B cell (primary cell): Measurements from ENCODE around the gene CACHD1. TPM values are rescaled to one million over a fixed set of nuclear protein-coding genes. Genes with fewer than 3 reads are reported as not detected.

Experiments
- ATAC-seq: fragments of 200-7000 bp; cut with Tn5 transposase; one replicate; pipeline ENCODE4 v1.10.0; 2021; ENCODE audit warnings: low read depth, mild to moderate bottlenecking, moderate number of reproducible peaks, moderate library complexity
- CTCF ChIA-PET: fragments of 350-600 bp; sonication (Branson Sonifier 250); formaldehyde crosslinking; loops from one replicate; lab custom pipeline; 2021; ENCODE audit warnings: antibody characterized with exemption, inconsistent platforms; lab: Charles Lee
- POLR2A ChIA-PET: fragments of 350-600 bp; sonication (Branson Sonifier 250); formaldehyde crosslinking; loops from one replicate; lab custom pipeline; 2021; ENCODE audit warnings: antibody characterized with exemption; lab: Charles Lee
- DNase-seq: peaks from one replicate; pipeline ENCODE4 v3.0.0; 2013
- H2AFZ ChIP-seq: 2 replicates; pipeline ENCODE4 v1.6.1; 2012; ENCODE audit warnings: mild to moderate bottlenecking, low read depth, low read length; ENCODE audit not compliant: insufficient read depth, poor library complexity, severe bottlenecking
- H3K27ac ChIP-seq, 2 donors: 1 replicate in 1 of 2; 2 replicates in 1 of 2; pipeline ENCODE4 v1.5.1; 2012 to 2013; ENCODE audit warnings: low read length in 2 of 2, mild to moderate bottlenecking in 2 of 2, moderate library complexity in 1 of 2
- H3K27me3 ChIP-seq, 4 experiments: fragments of 200-600 bp in 1 of 4; sonication (generic) in 1 of 4; replicated peaks in 1 of 4; 1 replicate in 2 of 4; 2 replicates in 2 of 4; pipeline versions ENCODE4 v1.6.1 to v1.7.0; 2013 to 2016; ENCODE audit warnings: low read length in 3 of 4, mild to moderate bottlenecking in 2 of 4, mixed read lengths in 1 of 4, moderate library complexity in 1 of 4; ENCODE audit not compliant: insufficient read depth in 4 of 4, control insufficient read depth in 3 of 4; ENCODE audit errors: control extremely low read depth in 1 of 4
- H3K36me3 ChIP-seq, 2 experiments: replicated peaks in 1 of 2; 1 replicate in 1 of 2; 2 replicates in 1 of 2; pipeline versions ENCODE4 v1.6.1 to v1.7.1; 2013; ENCODE audit warnings: low read length in 1 of 2; ENCODE audit not compliant: insufficient read depth in 2 of 2, control insufficient read depth in 1 of 2; ENCODE audit errors: control extremely low read depth in 1 of 2, extremely low read depth in 1 of 2
- H3K4me1 ChIP-seq, 2 donors: fragments of 200-600 bp in 1 of 2; sonication (generic) in 1 of 2; 1 replicate in 1 of 2; 2 replicates in 1 of 2; pipeline versions ENCODE4 v1.5.1 to v1.6.1; 2013 to 2017; ENCODE audit warnings: low read length in 2 of 2; ENCODE audit not compliant: control insufficient read depth in 2 of 2, insufficient read depth in 2 of 2
- H3K4me2 ChIP-seq: replicated peaks from 2 replicates; pipeline ENCODE3; 2012; ENCODE audit warnings: mild to moderate bottlenecking, low read depth, low read length; ENCODE audit not compliant: poor library complexity, severe bottlenecking
- H3K4me3 ChIP-seq, 5 experiments: fragments of 200-600 bp in 1 of 5; sonication (generic) in 1 of 5; 1 replicate in 3 of 5; 2 replicates in 2 of 5; pipeline versions ENCODE4 v1.5.1 to v1.7.0; 2011 to 2016; ENCODE audit warnings: low read length in 4 of 5, mild to moderate bottlenecking in 4 of 5, low read depth in 2 of 5, control low read depth in 1 of 5, moderate library complexity in 1 of 5; ENCODE audit not compliant: insufficient read depth in 1 of 5; ENCODE audit errors: control extremely low read depth in 1 of 5, extremely low read depth in 1 of 5
- H3K79me2 ChIP-seq: fragments of 200-600 bp; sonication (generic); one replicate; pipeline ENCODE4 v1.6.0; 2016; ENCODE audit warnings: low read length; ENCODE audit not compliant: control insufficient read depth, insufficient read depth
- H3K9ac ChIP-seq: fragments of 200-600 bp; sonication (generic); 2 replicates; pipeline ENCODE4 v1.6.1; 2017; ENCODE audit warnings: mild to moderate bottlenecking, low read length, moderate library complexity
- H3K9me3 ChIP-seq, 3 donors: one replicate each; pipeline versions ENCODE4 v1.6.1 to v1.7.1; 2013; ENCODE audit warnings: low read length in 2 of 3; ENCODE audit not compliant: control insufficient read depth in 2 of 3, insufficient read depth in 1 of 3; ENCODE audit errors: control extremely low read depth in 1 of 3
- H4K20me1 ChIP-seq: 2 replicates; pipeline ENCODE4 v1.6.0; 2012; ENCODE audit warnings: mild to moderate bottlenecking, low read length; ENCODE audit not compliant: insufficient read depth, control insufficient read depth, poor library complexity, severe bottlenecking
- H3K27ac Mint-ChIP-seq: one replicate; pipeline ENCODE4 v1.8.0; 2021; ENCODE audit warnings: mixed read lengths
- H3K27me3 Mint-ChIP-seq: one replicate; pipeline ENCODE4 v1.8.0; 2021; ENCODE audit warnings: mixed read lengths
- H3K4me1 Mint-ChIP-seq: one replicate; pipeline ENCODE4 v1.8.0; 2021; ENCODE audit warnings: mixed read lengths
- H3K4me3 Mint-ChIP-seq: one replicate; pipeline ENCODE4 v1.8.0; 2021; ENCODE audit warnings: mixed read lengths
- H3K9me3 Mint-ChIP-seq: one replicate; pipeline ENCODE4 v1.8.0; 2022; ENCODE audit warnings: mixed read lengths; ENCODE audit not compliant: insufficient read depth
- EZH2 ChIP-seq: IDR thresholded peaks from 2 replicates; pipeline ENCODE4 v1.6.1; 2012; ENCODE audit warnings: borderline replicate concordance, low read depth, mild to moderate bottlenecking, moderate library complexity, low read length; ENCODE audit not compliant: insufficient read depth, poor library complexity, severe bottlenecking
- WGBS: methylation state at CpG from one replicate; pipeline ENCODE4 v1.1.5; 2013; ENCODE audit warnings: missing lambda C conversion rate; ENCODE audit not compliant: insufficient coverage; 5-methylcytosine and 5-hydroxymethylcytosine counted together
- intact Hi-C: fragments of 100-400 bp; cut with micrococcal nuclease; formaldehyde crosslinking; loops from one replicate; pipeline ENCODE4 v1.10.0; 2022
- polyA plus RNA-seq: library from polyadenylated mRNA; depleted of rRNA; stranded (reverse); fragments of >200 nt; gene quantifications from 2 replicates; pipeline ENCODE4 v1.2.3, GENCODE V29; 2012
- total RNA-seq, 2 donors: library from RNA; stranded (reverse); fragments of 120-200 nt in 1 of 2; gene quantifications; 1 replicate in 1 of 2; 2 replicates in 1 of 2; pipeline versions ENCODE4 v1.2.3 to v1.2.4, GENCODE V29; 2013 to 2022
- TF ChIP-seq, protein P1 (sequence below): fragments of 200-600 bp; IDR thresholded peaks from one replicate; pipeline ENCODE4 v1.8.0; 2022; ENCODE audit warnings: antibody characterized with exemption, mild to moderate bottlenecking

Gene CACHD1
- total and polyA plus RNA-seq, 2 donors (not counting 1 experiment from before 2014, with no cell fraction given), result not detected

DNA sequence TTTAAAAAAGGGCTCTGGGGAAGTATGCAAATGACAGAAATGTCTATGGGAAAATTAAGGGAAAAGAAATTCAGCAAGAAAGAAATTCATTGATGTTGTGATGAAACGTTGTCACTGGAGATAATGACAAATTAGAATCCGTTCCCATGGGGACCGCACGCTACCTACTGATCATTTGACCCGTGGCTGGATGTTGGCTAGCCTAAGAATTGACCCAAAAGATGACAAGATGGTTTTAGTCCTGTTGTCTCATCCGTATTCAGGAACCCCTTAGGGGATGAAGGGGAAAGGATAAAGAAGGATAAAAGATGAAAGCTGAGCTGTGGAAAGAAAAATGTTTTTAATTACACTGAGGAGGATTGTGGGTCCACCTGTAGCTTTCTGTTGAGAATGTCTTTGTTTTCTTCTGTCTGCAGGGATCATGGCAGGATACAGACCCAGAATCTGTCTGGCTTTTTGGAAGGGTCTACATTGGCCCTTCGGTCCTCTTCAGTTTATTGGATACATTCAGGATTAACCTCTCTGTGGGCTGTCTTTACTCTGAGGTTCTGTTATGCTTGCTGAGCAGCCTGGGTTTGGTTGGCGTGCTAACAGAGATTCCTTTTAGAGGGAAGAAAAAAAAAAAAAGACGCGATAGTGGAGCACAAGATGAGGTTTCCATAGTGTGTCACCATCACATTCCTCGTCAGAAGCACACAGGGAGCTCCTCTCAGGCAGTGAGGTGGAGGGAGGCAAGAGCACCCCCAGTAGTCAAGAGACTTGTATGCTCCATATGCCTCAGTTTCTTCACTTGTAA, 106.2 kb downstream of the CACHD1 start:
- Histone ChIP-seq H3K4me2 (no peak overlapping the region), H3K27me3 (no peaks in the 10 kb centered on the region), H3K9ac (no peak overlapping the region), H3K27ac (no peak overlapping the region), H3K4me3 (no peak overlapping the region), H3K79me2 (no peaks in the 10 kb centered on the region), H4K20me1 (no peaks in the 10 kb centered on the region), H3K4me1 (no peaks in the 10 kb centered on the region), H3K36me3 (no peaks in the 10 kb centered on the region), H3K9me3 (no peaks in the 10 kb centered on the region), H2AFZ (no peak overlapping the region)
- H3K4me1 Mint-ChIP-seq, result no peaks in the 10 kb centered on the region
- H3K27me3 Mint-ChIP-seq, result peaks cover 4% of the 10 kb centered on the region
- H3K4me3 Mint-ChIP-seq, result no peak overlapping the region
- TF ChIP-seq, protein P1, sequence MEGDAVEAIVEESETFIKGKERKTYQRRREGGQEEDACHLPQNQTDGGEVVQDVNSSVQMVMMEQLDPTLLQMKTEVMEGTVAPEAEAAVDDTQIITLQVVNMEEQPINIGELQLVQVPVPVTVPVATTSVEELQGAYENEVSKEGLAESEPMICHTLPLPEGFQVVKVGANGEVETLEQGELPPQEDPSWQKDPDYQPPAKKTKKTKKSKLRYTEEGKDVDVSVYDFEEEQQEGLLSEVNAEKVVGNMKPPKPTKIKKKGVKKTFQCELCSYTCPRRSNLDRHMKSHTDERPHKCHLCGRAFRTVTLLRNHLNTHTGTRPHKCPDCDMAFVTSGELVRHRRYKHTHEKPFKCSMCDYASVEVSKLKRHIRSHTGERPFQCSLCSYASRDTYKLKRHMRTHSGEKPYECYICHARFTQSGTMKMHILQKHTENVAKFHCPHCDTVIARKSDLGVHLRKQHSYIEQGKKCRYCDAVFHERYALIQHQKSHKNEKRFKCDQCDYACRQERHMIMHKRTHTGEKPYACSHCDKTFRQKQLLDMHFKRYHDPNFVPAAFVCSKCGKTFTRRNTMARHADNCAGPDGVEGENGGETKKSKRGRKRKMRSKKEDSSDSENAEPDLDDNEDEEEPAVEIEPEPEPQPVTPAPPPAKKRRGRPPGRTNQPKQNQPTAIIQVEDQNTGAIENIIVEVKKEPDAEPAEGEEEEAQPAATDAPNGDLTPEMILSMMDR, result no peak
- TF ChIP-seq EZH2, result no peak
- POLR2A ChIA-PET, result no interaction called here
- 89% methylated on average over 11 of the region's 11 CpGs for WGBS
- DNase-seq (no peak), ATAC-seq (no peak)
- no peaks in the 10 kb centered on the region for H3K9me3 Mint-ChIP-seq
- intact Hi-C loops, result no loop called here
- no peak overlapping the region for H3K27ac Mint-ChIP-seq
- CTCF ChIA-PET, result no interaction called here

DNA sequence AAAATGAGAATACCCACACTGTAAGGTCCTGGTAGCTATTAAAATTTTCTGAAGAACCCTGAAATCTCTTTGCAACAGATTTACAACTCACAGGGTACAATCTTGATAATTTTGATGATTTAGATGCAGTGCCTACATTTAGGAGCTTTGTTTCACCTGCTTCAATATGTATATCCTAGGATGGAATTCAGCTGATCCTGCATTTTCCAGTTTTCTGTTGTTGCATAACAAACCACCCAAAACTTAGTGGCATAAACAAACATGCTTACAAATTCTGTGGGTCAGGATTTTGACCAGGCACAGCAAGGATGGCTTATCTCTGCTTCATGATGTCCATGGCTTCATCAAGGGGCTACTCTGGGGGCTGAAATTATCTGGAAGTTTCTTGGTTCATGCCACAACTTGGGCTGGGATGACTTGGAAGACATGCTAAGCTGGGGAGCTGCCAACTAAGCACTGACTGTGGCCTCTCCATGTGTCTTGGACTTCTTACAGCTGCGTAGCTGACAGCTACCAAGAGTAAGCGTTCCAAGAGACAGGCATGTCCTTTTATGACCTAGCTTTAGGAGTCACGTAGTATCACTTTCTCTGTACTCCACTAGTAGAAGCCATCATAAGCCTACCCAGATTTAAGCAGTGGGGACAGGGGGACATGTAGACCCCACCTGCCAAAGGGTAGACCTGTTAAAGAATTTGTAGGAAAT, 108.5 kb downstream of the CACHD1 start:
- no peaks in the 10 kb centered on the region for H3K27me3 ChIP-seq
- POLR2A ChIA-PET, result no interaction called here
- 93% methylated on average over 2 of the region's 3 CpGs for WGBS
- no peaks in the 10 kb centered on the region for H3K4me1 Mint-ChIP-seq
- DNase-seq (no peak), ATAC-seq (no peak)
- H4K20me1 ChIP-seq, result no peaks in the 10 kb centered on the region
- no peaks in the 10 kb centered on the region for H3K4me1 ChIP-seq
- no peak overlapping the region for H3K27ac ChIP-seq
- no peaks in the 10 kb centered on the region for H3K79me2 ChIP-seq
- H3K27me3 Mint-ChIP-seq, result peaks cover 7% of the 10 kb centered on the region
- H3K9ac ChIP-seq, result no peak overlapping the region
- CTCF ChIA-PET, result no interaction called here
- H3K9me3 ChIP-seq, result no peaks in the 10 kb centered on the region
- no peak overlapping the region for H3K4me3 ChIP-seq
- H3K9me3 Mint-ChIP-seq, result no peaks in the 10 kb centered on the region
- H2AFZ ChIP-seq, result no peak overlapping the region
- H3K27ac Mint-ChIP-seq, result no peak overlapping the region
- TF ChIP-seq, protein P1, result no peak
- no peak for TF ChIP-seq EZH2
- no peak overlapping the region for H3K4me3 Mint-ChIP-seq
- intact Hi-C loops, result no loop called here
- H3K36me3 ChIP-seq, result no peaks in the 10 kb centered on the region
- no peak overlapping the region for H3K4me2 ChIP-seq
